SK-N-SH treated with all-trans-retinoic acid at 6 μM for 48 hours (cell line): ENCODE results near the gene ANG.
"Not testable (repeated sequence)": the region's sequence is repeated elsewhere in the genome, so short reads cannot be mapped to it uniquely, and the experiment has no call there.

ENCODE experiments used
- ATAC-seq: fragments of 200-7000 bp; cut with Tn5 transposase; 3 replicates; pipeline ENCODE4 v1.9.1; 2020; ENCODE audit warnings: mild to moderate bottlenecking, moderate library complexity
- ARNTL ChIP-seq: fragments of 450-650 bp; formaldehyde crosslinking; IDR thresholded peaks from 2 replicates; pipeline ENCODE4 v1.5.0; 2020; ENCODE audit warnings: low read depth, mild to moderate bottlenecking, moderate library complexity, borderline replicate concordance
- BACH2 ChIP-seq: fragments of 250-450 bp; sonication (Bioruptor Pico); IDR thresholded peaks from 2 replicates; pipeline ENCODE4 v1.9.0; 2021; ENCODE audit warnings: mild to moderate bottlenecking, borderline replicate concordance
- CSDC2 ChIP-seq: fragments of 250-450 bp; sonication (Bioruptor Pico); IDR thresholded peaks from 2 replicates; pipeline ENCODE4 v1.5.0; 2020; ENCODE audit warnings: mild to moderate bottlenecking, moderate library complexity
- CSRNP3 ChIP-seq: fragments of 250-450 bp; sonication (Bioruptor Pico); IDR thresholded peaks from 2 replicates; pipeline ENCODE4 v1.5.1; 2021; ENCODE audit warnings: mild to moderate bottlenecking, moderate library complexity
- ESRRG ChIP-seq: fragments of 250-450 bp; sonication (Bioruptor Pico); IDR thresholded peaks from 2 replicates; pipeline ENCODE4 v1.6.1; 2021; ENCODE audit warnings: mild to moderate bottlenecking
- GLIS3 ChIP-seq: fragments of 250-450 bp; sonication (Bioruptor Pico); IDR thresholded peaks from 2 replicates; pipeline ENCODE4 v1.5.0; 2020; ENCODE audit warnings: mild to moderate bottlenecking, moderate library complexity
- ISL1 ChIP-seq: fragments of 250-450 bp; sonication (Bioruptor Pico); IDR thresholded peaks from 2 replicates; pipeline ENCODE4 v2.1.2; 2022; ENCODE audit warnings: mild to moderate bottlenecking, moderate library complexity
- OSR1 ChIP-seq: fragments of 250-450 bp; sonication (Bioruptor Pico); IDR thresholded peaks from 2 replicates; pipeline ENCODE4 v1.8.0; 2022; ENCODE audit warnings: moderate library complexity, mild to moderate bottlenecking, inconsistent platforms
- PATZ1 ChIP-seq: fragments of 250-450 bp; sonication (Bioruptor Pico); IDR thresholded peaks from 2 replicates; pipeline ENCODE4 v1.8.0; 2020; ENCODE audit warnings: mild to moderate bottlenecking, moderate library complexity, borderline replicate concordance
- PPARA ChIP-seq: fragments of 250-450 bp; sonication (Bioruptor Pico); IDR thresholded peaks from 2 replicates; pipeline ENCODE4 v1.5.0; 2020; ENCODE audit warnings: mild to moderate bottlenecking, borderline replicate concordance
- RARB ChIP-seq: fragments of 250-450 bp; sonication (Bioruptor Pico); IDR thresholded peaks from 2 replicates; pipeline ENCODE4 v1.8.0; 2021; ENCODE audit warnings: mild to moderate bottlenecking, moderate library complexity
- SNAI2 ChIP-seq: fragments of 250-450 bp; sonication (Bioruptor Pico); IDR thresholded peaks from 2 replicates; pipeline ENCODE4 v1.5.0; 2020; ENCODE audit warnings: mild to moderate bottlenecking, moderate library complexity
- TCF4 ChIP-seq: fragments of 250-450 bp; sonication (Bioruptor Pico); IDR thresholded peaks from 2 replicates; pipeline ENCODE4 v1.8.0; 2021; ENCODE audit warnings: mild to moderate bottlenecking, moderate library complexity, borderline replicate concordance
- TOX ChIP-seq: fragments of 250-450 bp; sonication (Bioruptor Pico); IDR thresholded peaks from 2 replicates; pipeline ENCODE4 v1.8.0; 2021; ENCODE audit warnings: mild to moderate bottlenecking, moderate library complexity, borderline replicate concordance
- TSHZ2 ChIP-seq: fragments of 250-450 bp; sonication (Bioruptor Pico); IDR thresholded peaks from 2 replicates; pipeline ENCODE4 v1.5.0; 2020; ENCODE audit warnings: mild to moderate bottlenecking, moderate library complexity
- ZC3H10 ChIP-seq: fragments of 250-450 bp; sonication (Bioruptor Pico); IDR thresholded peaks from 2 replicates; pipeline ENCODE4 v1.5.1; 2021; ENCODE audit warnings: mild to moderate bottlenecking, moderate library complexity
- ZFP3 ChIP-seq: fragments of 250-450 bp; sonication (Bioruptor Pico); IDR thresholded peaks from 2 replicates; pipeline ENCODE4 v1.5.0; 2020; ENCODE audit warnings: mild to moderate bottlenecking, moderate library complexity
- ZFP30 ChIP-seq: fragments of 450-650 bp; formaldehyde crosslinking; IDR thresholded peaks from 2 replicates; pipeline ENCODE4 v1.5.0; 2022; ENCODE audit warnings: mild to moderate bottlenecking, moderate library complexity
- ZNF565 ChIP-seq: fragments of 450-650 bp; formaldehyde crosslinking; conservative IDR thresholded peaks from 2 replicates; pipeline ENCODE4 v1.5.0; 2020; ENCODE audit warnings: low read depth, mild to moderate bottlenecking, moderate library complexity
- ZNF70 ChIP-seq: fragments of 450-650 bp; formaldehyde crosslinking; IDR thresholded peaks from 2 replicates; pipeline ENCODE4 v1.5.0; 2020; ENCODE audit warnings: mild to moderate bottlenecking, moderate library complexity
- ZNF8 ChIP-seq: fragments of 450-650 bp; formaldehyde crosslinking; IDR thresholded peaks from 2 replicates; pipeline ENCODE4 v1.5.0; 2020; ENCODE audit warnings: mild to moderate bottlenecking, moderate library complexity

The ANG gene

GRCh38 chr14:20733684-20734429 is 45.3 kb downstream of the ANG start:
- TF ChIP-seq ARNTL (CRISPR knock-in tag) (no peak), BACH2 (CRISPR knock-in tag) (no peak), TOX (CRISPR knock-in tag) (no peak), ZNF565 (CRISPR knock-in tag) (no peak)
- ATAC-seq = no peak

- no peak for ATAC-seq
Observed at GRCh38 chr14:20734430-20734806, 45.9 kb downstream of the ANG start.

GRCh38 chr14:20738292-20738691 is 49.7 kb downstream of the ANG start:
- not testable (repeated sequence) for ATAC-seq

More at GRCh38 chr14:20734430-20734806, 45.9 kb downstream of the ANG start:
- TF ChIP-seq OSR1 (CRISPR knock-in tag) = no peak
- no peak for TF ChIP-seq ZFP30 (CRISPR knock-in tag)
- TF ChIP-seq BACH2 (CRISPR knock-in tag) = no peak
- no peak for TF ChIP-seq ESRRG
- no peak for TF ChIP-seq ZNF70 (CRISPR knock-in tag)
- TF ChIP-seq ARNTL (CRISPR knock-in tag) = no peak
- no peak for TF ChIP-seq TCF4
- TF ChIP-seq ZFP3 (CRISPR knock-in tag) = no peak
- TF ChIP-seq GLIS3 (CRISPR knock-in tag) = no peak
- no peak for TF ChIP-seq ZC3H10 (CRISPR knock-in tag)
- TF ChIP-seq CSRNP3 (CRISPR knock-in tag) = no peak
- TF ChIP-seq TSHZ2 (CRISPR knock-in tag) = no peak

GRCh38 chr14:20742132-20742531 is 53.6 kb downstream of the ANG start:
- no peak for ATAC-seq
- TF ChIP-seq ZFP3 (CRISPR knock-in tag) = no peak
- no peak for TF ChIP-seq PATZ1 (CRISPR knock-in tag)
- no peak for TF ChIP-seq ESRRG
- TF ChIP-seq ZNF565 (CRISPR knock-in tag) = no peak
- TF ChIP-seq, all 23 proteins: peak for 0

- no peak for ATAC-seq
- no peak for TF ChIP-seq ZC3H10 (CRISPR knock-in tag)
- TF ChIP-seq TCF4 = no peak
- no peak for TF ChIP-seq RARB
- TF ChIP-seq ZNF8 = no peak
- TF ChIP-seq BACH2 (CRISPR knock-in tag) = no peak
- no peak for TF ChIP-seq ZFP30 (CRISPR knock-in tag)
- no peak for TF ChIP-seq ZNF70 (CRISPR knock-in tag)
- TF ChIP-seq CSDC2 (CRISPR knock-in tag) = no peak
- TF ChIP-seq PPARA = no peak
- no peak for TF ChIP-seq ISL1 (CRISPR knock-in tag)
- no peak for TF ChIP-seq SNAI2
- TF ChIP-seq ARNTL (CRISPR knock-in tag) = no peak
Observed at GRCh38 chr14:20743556-20743955, 55.0 kb downstream of the ANG start.
